Amygdala (tissue), 56 donors: ENCODE results near the gene LRPAP1.

ENCODE experiments used
- DNase-seq, 56 donors: peaks; one replicate each; lab custom pipeline; 2025; lab: John Stamatoyannopoulos, UW

LRPAP1 gene

GRCh38 chr4:3502941-3503936 lies 29.0 kb downstream of the LRPAP1 start:
- DNase-seq = no peak

GRCh38 chr4:3501825-3502425 lies 30.3 kb downstream of the LRPAP1 start:
- DNase-seq = no peak

- no peak for DNase-seq
Measured at GRCh38 chr4:3501126-3501824, 30.9 kb downstream of the LRPAP1 start.

DNA sequence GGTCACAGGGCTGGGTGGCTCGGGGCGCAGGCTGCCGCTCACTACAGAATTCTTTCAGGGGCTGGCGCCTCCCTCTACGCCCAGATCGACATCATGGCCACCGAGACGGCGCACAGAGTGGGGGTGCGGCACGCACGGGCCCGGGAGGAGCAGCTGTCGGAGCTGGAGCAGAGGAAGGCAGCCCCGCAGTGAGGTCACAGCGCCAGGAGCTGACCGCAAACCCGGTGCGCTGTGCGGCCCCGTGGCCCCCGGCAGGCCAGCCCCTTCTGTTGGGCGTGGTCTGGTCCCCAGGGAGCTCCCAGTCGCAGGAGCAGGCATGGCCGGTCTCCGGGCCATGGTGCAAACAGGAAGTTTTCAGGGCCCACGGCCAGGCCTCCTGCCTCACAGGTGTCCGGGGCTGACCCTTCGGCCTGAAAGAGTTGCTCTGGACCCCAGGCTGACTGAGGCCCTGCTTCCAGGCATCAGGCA lies 31.6 kb downstream of the LRPAP1 start:
- DNase-seq = no peak

- no peak for DNase-seq
Measured at GRCh38 chr4:3500111-3500510, 32.1 kb downstream of the LRPAP1 start.

- no peak for DNase-seq
Measured at GRCh38 chr4:3499710-3500109, 32.5 kb downstream of the LRPAP1 start.

- no peak for DNase-seq
Measured at GRCh38 chr4:3498901-3499510, 33.2 kb downstream of the LRPAP1 start.

DNA sequence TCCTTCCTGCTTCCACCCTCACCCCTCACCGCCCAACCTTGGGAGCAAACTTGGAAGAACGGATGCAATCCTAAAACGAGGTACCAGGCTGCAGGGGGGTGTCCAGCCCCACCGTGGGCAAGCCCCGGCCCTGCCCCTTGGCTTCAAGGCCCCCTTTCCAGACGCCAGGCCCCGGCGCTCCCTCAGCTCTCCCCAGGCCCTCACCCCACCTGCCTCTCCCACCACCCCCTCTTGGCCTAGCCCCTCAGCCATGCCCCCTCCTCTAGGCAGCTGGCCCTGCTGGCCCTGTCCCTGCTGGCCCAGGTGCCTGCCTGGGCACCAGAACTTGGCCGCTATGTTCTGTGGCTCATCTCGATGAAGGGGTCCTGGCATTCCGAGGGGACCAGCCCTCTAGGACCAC lies 33.8 kb downstream of the LRPAP1 start:
- DNase-seq = no peak

DNA sequence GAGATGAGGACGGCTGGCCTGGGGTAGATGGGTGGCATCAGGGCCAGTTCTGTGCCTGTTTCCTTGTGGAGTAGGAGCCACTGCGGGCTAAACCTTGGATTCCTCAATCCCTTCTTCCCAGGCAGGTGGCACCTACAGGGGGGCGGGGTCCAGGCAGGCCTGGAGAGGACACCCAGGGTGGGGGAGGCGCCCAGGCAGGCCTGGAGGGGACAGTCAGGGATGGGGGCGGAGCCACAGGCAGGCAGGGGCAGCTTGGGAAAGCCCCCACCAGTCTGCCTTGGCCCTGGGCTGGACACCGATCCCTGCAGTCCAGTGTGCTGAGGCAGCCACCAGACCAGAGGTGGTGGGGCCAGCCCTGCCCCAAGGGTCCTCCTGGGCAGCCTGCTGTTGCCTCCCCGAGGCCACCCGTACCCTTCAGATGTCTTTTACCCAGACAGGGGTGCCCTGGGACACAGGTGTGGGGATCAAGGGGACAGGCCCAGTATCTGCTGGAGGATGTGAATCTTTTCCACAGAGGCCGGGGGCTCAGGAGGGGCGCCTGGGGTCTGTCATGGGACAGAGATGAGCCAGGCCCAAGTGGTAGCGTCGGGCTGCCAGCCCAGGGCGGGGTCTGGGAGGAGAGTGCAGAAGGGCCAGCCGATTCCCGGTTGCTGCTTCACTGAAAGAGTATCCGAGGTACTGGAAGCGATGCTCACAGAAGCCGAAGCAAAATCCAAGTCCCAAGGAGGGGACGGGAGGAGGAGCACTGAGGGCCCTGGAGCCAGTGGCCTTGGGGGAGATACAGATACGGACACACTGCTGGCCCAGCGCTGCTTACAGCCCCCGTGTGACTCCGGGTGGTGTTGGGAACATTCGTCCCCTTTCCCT lies 34.5 kb downstream of the LRPAP1 start:
- DNase-seq = no peak

- no peak for DNase-seq
Measured at GRCh38 chr4:3497095-3497494, 35.1 kb downstream of the LRPAP1 start.

DNA sequence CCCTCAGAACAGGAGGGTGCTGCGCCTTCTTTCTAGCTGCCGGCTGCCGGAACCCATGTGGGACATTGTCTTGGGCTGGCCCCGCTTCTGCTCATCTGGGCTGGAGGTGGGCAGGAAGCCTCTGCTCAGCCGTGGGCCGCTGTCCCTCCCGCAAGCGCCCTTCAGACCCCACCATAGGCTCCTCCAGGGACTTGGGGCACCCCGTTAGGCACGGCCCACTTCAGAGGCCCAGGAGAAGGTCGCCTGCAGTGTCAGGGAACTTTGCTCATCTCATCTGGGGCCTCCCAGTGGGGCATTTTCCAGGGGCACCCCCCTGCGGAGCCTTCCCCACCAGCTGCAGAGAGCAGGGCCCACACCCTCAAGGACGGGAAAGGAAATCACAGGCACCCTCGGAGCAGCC lies 36.2 kb downstream of the LRPAP1 start:
- no peak for DNase-seq

DNA sequence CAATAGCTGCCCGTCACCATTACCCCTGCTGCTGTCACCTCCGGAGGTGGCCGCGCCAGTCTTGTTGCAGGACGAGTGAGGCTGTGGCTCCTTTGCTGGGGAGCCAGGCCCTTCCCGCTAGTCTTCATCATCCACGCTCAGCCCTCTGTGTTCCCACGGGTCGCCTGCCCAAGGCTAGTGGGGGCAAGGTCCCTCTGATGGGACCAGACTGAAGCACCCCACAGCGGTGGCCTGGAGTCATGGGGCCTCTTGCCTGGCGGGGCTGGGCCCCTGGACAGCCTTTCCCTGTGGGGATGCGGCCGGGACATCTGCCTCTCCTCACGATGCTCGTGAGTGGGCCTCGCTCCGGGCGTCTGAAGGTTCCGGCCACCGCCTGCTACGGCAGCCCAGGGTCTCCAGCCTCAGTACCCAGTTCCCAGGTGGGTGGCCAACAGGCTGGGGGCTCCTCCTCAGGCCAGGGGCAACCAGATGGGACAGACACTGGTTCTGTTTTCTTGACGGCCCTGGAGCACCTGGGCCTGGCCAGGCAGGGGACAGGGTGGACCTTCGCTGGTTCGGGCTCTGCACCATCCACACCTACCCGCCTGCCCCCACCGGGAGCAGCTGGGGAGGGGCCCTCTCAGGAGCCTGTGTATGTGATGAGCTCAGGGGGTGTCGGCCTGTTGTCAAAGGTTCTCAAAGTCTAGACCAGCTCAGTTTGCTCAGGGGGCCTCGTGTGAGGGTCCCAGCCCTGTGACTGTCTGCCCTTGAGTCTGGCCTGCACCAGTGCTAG lies 36.8 kb downstream of the LRPAP1 start:
- DNase-seq = no peak

- DNase-seq = no peak
Measured at GRCh38 chr4:3494462-3494871, 37.8 kb downstream of the LRPAP1 start.

- no peak for DNase-seq
Measured at GRCh38 chr4:3493720-3494461, 38.3 kb downstream of the LRPAP1 start.

DNA sequence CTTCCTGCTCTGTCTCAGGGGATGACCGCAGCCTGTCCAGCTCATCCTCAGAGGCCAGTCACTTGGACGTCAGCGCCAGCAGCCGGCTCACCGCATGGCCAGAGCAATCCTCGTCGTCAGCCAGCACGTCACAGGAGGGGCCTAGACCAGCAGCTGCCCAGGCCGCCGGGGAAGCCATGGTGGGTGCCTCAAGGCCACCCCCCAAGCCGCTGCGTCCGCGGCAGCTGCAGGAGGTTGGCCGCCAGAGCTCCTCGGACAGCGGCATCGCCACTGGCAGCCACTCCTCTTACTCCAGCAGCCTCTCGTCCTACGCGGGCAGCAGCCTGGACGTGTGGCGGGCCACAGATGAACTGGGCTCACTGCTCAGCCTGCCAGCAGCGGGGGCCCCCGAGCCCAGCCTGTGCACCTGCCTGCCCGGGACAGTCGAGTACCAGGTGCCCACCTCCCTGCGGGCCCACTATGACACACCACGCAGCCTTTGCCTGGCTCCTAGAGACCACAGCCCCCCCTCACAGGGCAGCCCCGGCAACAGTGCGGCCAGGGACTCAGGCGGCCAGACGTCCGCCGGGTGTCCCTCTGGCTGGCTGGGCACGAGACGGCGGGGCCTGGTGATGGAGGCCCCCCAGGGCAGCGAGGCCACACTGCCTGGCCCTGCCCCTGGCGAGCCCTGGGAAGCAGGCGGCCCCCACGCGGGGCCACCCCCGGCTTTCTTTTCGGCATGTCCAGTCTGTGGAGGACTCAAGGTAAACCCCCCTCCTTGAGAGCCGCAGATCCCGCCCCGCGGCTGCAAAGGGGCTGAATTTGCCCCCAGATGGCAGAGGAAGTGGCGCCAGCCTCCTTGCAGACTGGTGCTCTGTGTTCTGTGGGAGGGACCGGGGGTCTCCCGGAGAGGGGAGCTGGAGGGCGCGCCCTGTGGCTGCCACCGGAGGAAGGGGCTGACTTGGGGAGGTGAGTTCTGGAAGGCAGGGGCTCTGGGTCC lies 39.2 kb downstream of the LRPAP1 start:
- DNase-seq = no peak

- DNase-seq = no peak
Measured at GRCh38 chr4:3491681-3492405, 40.4 kb downstream of the LRPAP1 start.
